Osteoblast (primary cell): ENCODE data around the gene DIAPH2. TPM values are rescaled to one million over a fixed set of nuclear protein-coding genes. Genes with fewer than 3 reads are reported as not detected.

ENCODE experiments used
- DNase-seq: peaks from one replicate; pipeline ENCODE4 v3.0.0; 2011; ENCODE audit warnings: low spot score, mixed read lengths; ENCODE audit not compliant: insufficient read length; ENCODE audit errors: missing footprints
- H2AFZ ChIP-seq: 2 replicates; pipeline ENCODE4 v1.6.0; 2011; ENCODE audit warnings: mild to moderate bottlenecking, low read length
- H3K27ac ChIP-seq: 2 replicates; pipeline ENCODE4 v1.5.1; 2011; ENCODE audit warnings: mild to moderate bottlenecking, low read depth, low read length, moderate library complexity
- H3K27me3 ChIP-seq: 2 replicates; pipeline ENCODE4 v1.6.0; 2012; ENCODE audit warnings: mild to moderate bottlenecking, control low read depth, inconsistent platforms, low read length, moderate library complexity; ENCODE audit not compliant: insufficient read depth
- H3K36me3 ChIP-seq: 2 replicates; pipeline ENCODE4 v1.5.1; 2011; ENCODE audit warnings: mild to moderate bottlenecking, low read length, control low read depth, moderate library complexity; ENCODE audit not compliant: insufficient read depth
- H3K4me1 ChIP-seq: 2 replicates; pipeline ENCODE4 v1.5.1; 2011; ENCODE audit warnings: mild to moderate bottlenecking, low read length, control low read depth, moderate library complexity; ENCODE audit not compliant: insufficient read depth
- H3K4me2 ChIP-seq: 2 replicates; pipeline ENCODE4 v1.6.0; 2011; ENCODE audit warnings: mild to moderate bottlenecking, low read length; ENCODE audit not compliant: insufficient read depth
- H3K4me3 ChIP-seq: fragments of 200-600 bp; sonication (generic); 3 replicates; pipeline ENCODE4 v1.5.1; 2012; ENCODE audit warnings: mild to moderate bottlenecking, low read length, inconsistent platforms; ENCODE audit not compliant: insufficient read depth
- H3K79me2 ChIP-seq: 2 replicates; pipeline ENCODE4 v1.6.0; 2012; ENCODE audit warnings: mild to moderate bottlenecking, low read length, control low read depth, inconsistent platforms; ENCODE audit not compliant: insufficient read depth
- H3K9me3 ChIP-seq: 2 replicates; pipeline ENCODE4 v1.5.1; 2011; ENCODE audit warnings: low read depth, low read length, control low read depth
- H4K20me1 ChIP-seq: 2 replicates; pipeline ENCODE4 v1.6.0; 2012; ENCODE audit warnings: mild to moderate bottlenecking, low read length, control low read depth; ENCODE audit not compliant: insufficient read depth
- total RNA-seq: library from RNA; depleted of rRNA; stranded (reverse); fragments of >200 nt; gene quantifications from 2 replicates; pipeline ENCODE4 v1.2.3, GENCODE V29; 2012
- TF ChIP-seq, protein P1 (sequence below): IDR thresholded peaks from 2 replicates; pipeline ENCODE4 v1.5.1; 2011; ENCODE audit warnings: mild to moderate bottlenecking, low read depth, low read length, moderate library complexity; ENCODE audit errors: extremely low read depth

DIAPH2 gene
- total RNA-seq, 1 donor, result 21.0 TPM

DNA sequence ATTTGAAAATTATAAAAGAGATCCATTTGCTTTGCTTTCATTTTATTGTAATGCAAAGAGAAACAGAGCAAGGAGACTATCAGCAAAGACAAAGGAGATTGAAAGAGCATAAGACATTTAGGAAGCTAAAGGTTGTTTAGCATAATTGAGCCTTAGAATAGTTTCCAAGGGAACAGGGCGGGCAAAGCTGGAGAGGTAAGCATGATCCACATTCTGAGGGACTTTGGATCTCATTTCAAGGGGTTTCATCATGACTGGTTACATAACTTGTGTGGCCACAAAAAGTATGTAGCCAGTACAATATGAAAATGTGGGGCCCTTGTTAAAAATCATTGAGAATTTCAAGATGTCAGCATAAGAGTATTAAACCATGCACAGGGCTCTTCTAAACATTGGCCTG is 605.6 kb downstream of the DIAPH2 start:
- H3K79me2 ChIP-seq, result no peaks in the 10 kb centered on the region
- H3K36me3 ChIP-seq, result no peaks in the 10 kb centered on the region
- DNase-seq, result no peak
- H3K4me3 ChIP-seq, result no peak overlapping the region
- no peaks in the 10 kb centered on the region for H3K4me1 ChIP-seq
- no peaks in the 10 kb centered on the region for H4K20me1 ChIP-seq
- H3K4me2 ChIP-seq, result no peak overlapping the region
- TF ChIP-seq, protein P1, sequence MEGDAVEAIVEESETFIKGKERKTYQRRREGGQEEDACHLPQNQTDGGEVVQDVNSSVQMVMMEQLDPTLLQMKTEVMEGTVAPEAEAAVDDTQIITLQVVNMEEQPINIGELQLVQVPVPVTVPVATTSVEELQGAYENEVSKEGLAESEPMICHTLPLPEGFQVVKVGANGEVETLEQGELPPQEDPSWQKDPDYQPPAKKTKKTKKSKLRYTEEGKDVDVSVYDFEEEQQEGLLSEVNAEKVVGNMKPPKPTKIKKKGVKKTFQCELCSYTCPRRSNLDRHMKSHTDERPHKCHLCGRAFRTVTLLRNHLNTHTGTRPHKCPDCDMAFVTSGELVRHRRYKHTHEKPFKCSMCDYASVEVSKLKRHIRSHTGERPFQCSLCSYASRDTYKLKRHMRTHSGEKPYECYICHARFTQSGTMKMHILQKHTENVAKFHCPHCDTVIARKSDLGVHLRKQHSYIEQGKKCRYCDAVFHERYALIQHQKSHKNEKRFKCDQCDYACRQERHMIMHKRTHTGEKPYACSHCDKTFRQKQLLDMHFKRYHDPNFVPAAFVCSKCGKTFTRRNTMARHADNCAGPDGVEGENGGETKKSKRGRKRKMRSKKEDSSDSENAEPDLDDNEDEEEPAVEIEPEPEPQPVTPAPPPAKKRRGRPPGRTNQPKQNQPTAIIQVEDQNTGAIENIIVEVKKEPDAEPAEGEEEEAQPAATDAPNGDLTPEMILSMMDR, result no peak
- no peaks in the 10 kb centered on the region for H3K27me3 ChIP-seq
- H3K27ac ChIP-seq, result no peak overlapping the region
- no peaks in the 10 kb centered on the region for H3K9me3 ChIP-seq
- H2AFZ ChIP-seq, result no peak overlapping the region

DNA sequence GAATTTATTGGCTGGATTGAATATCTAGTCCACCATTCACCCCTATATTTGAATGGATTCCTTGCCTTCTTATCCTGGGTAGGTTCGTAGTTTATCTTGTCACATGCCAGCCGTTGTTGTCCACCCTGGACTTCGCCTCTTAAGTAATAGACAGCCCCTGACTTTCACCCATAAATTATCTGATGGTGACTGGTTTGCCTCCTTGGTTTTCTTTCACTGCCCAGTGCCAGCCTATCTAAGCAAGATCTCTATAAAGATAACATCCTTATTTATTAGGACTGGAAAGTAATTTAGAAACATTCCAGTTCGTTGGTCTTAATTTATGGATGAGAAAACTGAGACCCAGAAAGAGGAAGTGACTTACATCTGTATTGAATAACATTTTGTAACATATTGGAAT is 609.4 kb downstream of the DIAPH2 start:
- Histone ChIP-seq H2AFZ (no peak overlapping the region), H3K27me3 (no peaks in the 10 kb centered on the region), H4K20me1 (no peaks in the 10 kb centered on the region), H3K4me1 (no peaks in the 10 kb centered on the region), H3K9me3 (no peaks in the 10 kb centered on the region), H3K27ac (no peak overlapping the region), H3K4me2 (no peak overlapping the region), H3K4me3 (no peak overlapping the region), H3K36me3 (no peaks in the 10 kb centered on the region), H3K79me2 (no peaks in the 10 kb centered on the region)
- no peak for DNase-seq
- TF ChIP-seq, protein P1, result no peak

DNA sequence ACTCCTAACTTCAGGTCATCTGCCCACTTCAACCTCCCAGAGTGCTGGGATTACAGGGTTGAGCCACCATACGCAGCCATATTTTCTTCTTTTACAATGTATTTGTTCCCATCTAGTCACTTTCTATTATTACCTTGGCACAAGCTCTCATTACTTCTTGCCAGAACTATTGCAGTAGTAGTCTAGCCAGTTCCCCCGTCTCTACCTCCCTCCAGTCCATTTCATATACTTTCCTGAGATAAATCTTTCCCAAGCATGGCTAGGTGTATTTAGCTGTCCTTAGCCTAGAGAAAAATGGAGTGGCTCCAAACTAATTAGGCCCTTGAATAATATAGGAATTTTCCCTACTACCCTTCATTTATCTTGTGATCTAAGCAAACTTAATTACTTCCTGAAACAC is 611.3 kb downstream of the DIAPH2 start:
- Histone ChIP-seq H3K4me2 (no peak overlapping the region), H3K27ac (no peak overlapping the region), H3K4me3 (no peak overlapping the region), H3K79me2 (no peaks in the 10 kb centered on the region), H3K4me1 (no peaks in the 10 kb centered on the region), H2AFZ (no peak overlapping the region), H3K36me3 (no peaks in the 10 kb centered on the region), H4K20me1 (no peaks in the 10 kb centered on the region), H3K27me3 (no peaks in the 10 kb centered on the region), H3K9me3 (no peaks in the 10 kb centered on the region)
- TF ChIP-seq, protein P1, result no peak
- DNase-seq, result no peak

- no peak overlapping the region for H3K27ac ChIP-seq
- H2AFZ ChIP-seq, result no peak overlapping the region
- no peaks in the 10 kb centered on the region for H3K4me1 ChIP-seq
- no peaks in the 10 kb centered on the region for H3K27me3 ChIP-seq
- H3K79me2 ChIP-seq, result no peaks in the 10 kb centered on the region
- no peaks in the 10 kb centered on the region for H3K36me3 ChIP-seq
- H3K4me2 ChIP-seq, result no peak overlapping the region
- DNase-seq, result no peak
- TF ChIP-seq, protein P1, result no peak
- no peak overlapping the region for H3K4me3 ChIP-seq
- H4K20me1 ChIP-seq, result no peaks in the 10 kb centered on the region
- H3K9me3 ChIP-seq, result no peaks in the 10 kb centered on the region
Observed at GRCh38 chrX:97306771-97307470, 622.3 kb downstream of the DIAPH2 start.
